HepG2 (cell line): ENCODE data around the gene GMFB. TPM values are rescaled to one million over a fixed set of nuclear protein-coding genes. Genes with fewer than 3 reads are reported as not detected.

Experiments
- ATAC-seq: fragments of 200-7000 bp; cut with Tn5 transposase; 3 replicates; pipeline ENCODE4 v1.9.1; 2020; ENCODE audit warnings: mild to moderate bottlenecking, moderate library complexity
- BruUV-seq: library from RNA; stranded (reverse); fragments of 400-500 nt; replicated peaks from 2 replicates; lab custom pipeline; 2021; lab: Mats Ljungman, UMichigan
- CTCF ChIA-PET: fragments of 300-600 bp; formaldehyde crosslinking; extraction: SDS; loops from one replicate; lab custom pipeline; 2021; ENCODE audit warnings: low total read pairs, inconsistent platforms, low intra/inter-chr PET ratio; lab: Yijun Ruan, JAX
- POLR2A ChIA-PET: fragments of 350-600 bp; sonication (Branson Sonifier 250); formaldehyde crosslinking; loops from one replicate; lab custom pipeline; 2020; ENCODE audit warnings: antibody characterized with exemption, inconsistent platforms; lab: Yijun Ruan, JAX
- DNase-seq: peaks from one replicate; pipeline ENCODE4 v3.0.0-alpha.2; 2015; ENCODE audit warnings: low spot score
- FAIRE-seq: peaks from 3 replicates; lab custom pipeline; 2011; peaks lifted over from hg19 to GRCh38; lab: Jason Lieb, UNC
- H2AFZ ChIP-seq: one replicate; pipeline ENCODE4 v1.6.1; 2011; ENCODE audit warnings: low read length, inconsistent platforms
- H3K27ac ChIP-seq: fragments of 300-600 bp; 3 replicates; pipeline ENCODE4 v1.8.0; 2011; ENCODE audit warnings: mixed run types, mild to moderate bottlenecking, mixed read lengths, low read length, inconsistent platforms; ENCODE audit not compliant: insufficient read depth; ENCODE audit errors: extremely low read length
- H3K27me3 ChIP-seq, 2 experiments: fragments of 200-600 bp in 1 of 2; 2 replicates in 1 of 2; 3 replicates in 1 of 2; pipeline versions ENCODE4 v1.6.0 to v1.8.0; 2011; ENCODE audit warnings: low read length in 2 of 2, mild to moderate bottlenecking in 2 of 2, moderate library complexity in 2 of 2, inconsistent platforms in 1 of 2; ENCODE audit not compliant: insufficient read depth in 2 of 2, control insufficient read depth in 1 of 2
- H3K36me3 ChIP-seq, 2 experiments: fragments of 200-600 bp in 1 of 2; replicated peaks in 1 of 2; 2 replicates in 1 of 2; 3 replicates in 1 of 2; pipeline versions ENCODE4 v1.5.1 to v1.8.0; 2011; ENCODE audit warnings: low read length in 2 of 2, inconsistent platforms in 1 of 2; ENCODE audit not compliant: insufficient read depth in 2 of 2, control insufficient read depth in 1 of 2
- H3K4me1 ChIP-seq: 2 replicates; pipeline ENCODE4 v1.5.1; 2012; ENCODE audit warnings: low read length, inconsistent platforms; ENCODE audit not compliant: insufficient read depth
- H3K4me2 ChIP-seq: 2 replicates; pipeline ENCODE4 v1.6.0; 2011; ENCODE audit warnings: low read depth, low read length, inconsistent platforms
- H3K4me3 ChIP-seq, 3 experiments: fragments of 200-600 bp in 1 of 3; sonication (generic), shearing (Covaris generic) in 1 of 3; replicated peaks in 1 of 3; 2 replicates each; pipeline ENCODE4 v1.5.1; 2011 to 2016; ENCODE audit warnings: low read length in 3 of 3, inconsistent platforms in 2 of 3, low read depth in 2 of 3, mild to moderate bottlenecking in 2 of 3, control low read depth in 1 of 3, mixed read lengths in 1 of 3; ENCODE audit not compliant: insufficient read depth in 1 of 3
- H3K79me2 ChIP-seq: one replicate; pipeline ENCODE4 v1.6.1; 2011; ENCODE audit warnings: low read length, inconsistent platforms; ENCODE audit not compliant: insufficient read depth
- H3K9ac ChIP-seq: 2 replicates; pipeline ENCODE4 v1.6.0; 2011; ENCODE audit warnings: mild to moderate bottlenecking, low read depth, low read length, inconsistent platforms; ENCODE audit not compliant: insufficient read depth
- H3K9me3 ChIP-seq: 2 replicates; pipeline ENCODE4 v1.5.1; 2012; ENCODE audit warnings: mild to moderate bottlenecking, low read length
- H4K20me1 ChIP-seq: 2 replicates; pipeline ENCODE4 v1.6.0; 2011; ENCODE audit warnings: inconsistent platforms, mild to moderate bottlenecking, low read length, moderate library complexity; ENCODE audit not compliant: insufficient read depth
- ATF7-NPFF ChIP-seq: sonication (generic); formaldehyde crosslinking; IDR thresholded peaks from 2 replicates; pipeline ENCODE4 v1.8.1; 2023; ENCODE audit warnings: mild to moderate bottlenecking, low read depth, missing genetic modification reagents, moderate library complexity
- ATRX ChIP-seq: sonication (generic); formaldehyde crosslinking; IDR thresholded peaks from 2 replicates; pipeline ENCODE4 v1.4.0; 2020; ENCODE audit warnings: missing genetic modification reagents, borderline replicate concordance
- HNRNPL ChIP-seq: fragments of 200-400 bp; formaldehyde crosslinking; IDR thresholded peaks from 2 replicates; pipeline ENCODE4 v1.6.1; 2017; ENCODE audit warnings: mild to moderate bottlenecking, low read depth, low read length
- HOXA3 ChIP-seq: sonication (generic); formaldehyde crosslinking; IDR thresholded peaks from 2 replicates; pipeline ENCODE4 v1.5.0; 2020; ENCODE audit warnings: missing genetic modification reagents
- NFIC ChIP-seq: IDR thresholded peaks from 2 replicates; pipeline ENCODE4 v1.6.1; 2012; ENCODE audit warnings: mild to moderate bottlenecking, low read length, inconsistent platforms
- SMARCC2 ChIP-seq: fragments of 450-650 bp; IDR thresholded peaks from 2 replicates; pipeline ENCODE4 v1.6.1; 2017; ENCODE audit warnings: antibody characterized with exemption, mild to moderate bottlenecking
- TGIF2 ChIP-seq: IDR thresholded peaks from 2 replicates; pipeline ENCODE4 v1.6.1; 2016; ENCODE audit warnings: control low read depth, missing compliant biosample characterization
- ZNF230 ChIP-seq: sonication (generic); formaldehyde crosslinking; IDR thresholded peaks from 2 replicates; pipeline ENCODE4 v1.4.0; 2020; ENCODE audit warnings: mild to moderate bottlenecking, missing genetic modification reagents
- ZNF619 ChIP-seq: sonication (generic); formaldehyde crosslinking; IDR thresholded peaks from 2 replicates; pipeline ENCODE4 v1.4.0; 2020; ENCODE audit warnings: mild to moderate bottlenecking, missing genetic modification reagents
- ZNF670 ChIP-seq: sonication (generic); formaldehyde crosslinking; IDR thresholded peaks from 2 replicates; pipeline ENCODE4 v1.8.0; 2022; ENCODE audit warnings: mild to moderate bottlenecking, missing genetic modification reagents, borderline replicate concordance
- ZNF781 ChIP-seq: sonication (generic); formaldehyde crosslinking; IDR thresholded peaks from 2 replicates; pipeline ENCODE4 v1.5.1; 2020; ENCODE audit warnings: borderline replicate concordance, mild to moderate bottlenecking, missing genetic modification reagents; ENCODE audit errors: not compliant biosample characterization
- WGBS: methylation state at CpG from one replicate; pipeline ENCODE4 v1.1.6; 2017; ENCODE audit warnings: low lambda C conversion rate; 5-methylcytosine and 5-hydroxymethylcytosine counted together
- in situ Hi-C: cut with HindIII; loops from 2 replicates; pipeline ENCODE4 v1.10.0; 2017; ENCODE audit warnings: low pct_unique_long_range_greater_than_20kb; ENCODE audit not compliant: extremely low pct_ligation_motif_present
- intact Hi-C: fragments of 100-400 bp; cut with micrococcal nuclease; formaldehyde crosslinking; loops from one replicate; pipeline ENCODE4 v1.10.0; 2022; ENCODE audit not compliant: unreplicated experiment
- polyA plus RNA-seq, 8 experiments: library from polyadenylated mRNA; depleted of rRNA in 3 of 8; stranded (reverse) in 7 of 8; unstranded in 1 of 8; fragments of >200 nt; fragmentation: Illumina TruSeq in 4 of 8; extraction: Trizol in 4 of 8; gene quantifications; 2 replicates each; pipeline versions ENCODE4 v1.2.1 to v1.2.3, GENCODE V29; 2011 to 2016; ENCODE audit warnings: low read depth in 4 of 8, missing spikeins in 1 of 8, mixed read lengths in 1 of 8; ENCODE audit not compliant: insufficient read depth in 1 of 8
- total RNA-seq, 5 experiments: library from RNA; depleted of rRNA; stranded (reverse); fragments of >200 nt; fragmentation: Illumina TruSeq; extraction: Trizol; gene quantifications; 2 replicates each; pipeline ENCODE4 v1.2.3, GENCODE V29; 2016; ENCODE audit warnings: low read depth in 1 of 5
- TF ChIP-seq, protein P1 (sequence below): sonication (generic); formaldehyde crosslinking; IDR thresholded peaks from 2 replicates; pipeline ENCODE4 v1.4.0; 2020; ENCODE audit warnings: low read depth, missing genetic modification reagents
- TF ChIP-seq, protein P2 (sequence below): sonication (generic); formaldehyde crosslinking; IDR thresholded peaks from 2 replicates; pipeline ENCODE4 v1.8.0; 2022; ENCODE audit warnings: mild to moderate bottlenecking, missing genetic modification reagents, moderate library complexity
- TF ChIP-seq, protein P3 (sequence below): sonication (generic); formaldehyde crosslinking; IDR thresholded peaks from 2 replicates; pipeline ENCODE4 v1.4.0; 2020; ENCODE audit warnings: missing genetic modification reagents

The GMFB gene
- total and polyA plus RNA-seq, 2 of the 13 experiments (the other 11 are each of a cell fraction or from before 2014, with no cell fraction given), result 17.3 to 68.2 TPM

DNA sequence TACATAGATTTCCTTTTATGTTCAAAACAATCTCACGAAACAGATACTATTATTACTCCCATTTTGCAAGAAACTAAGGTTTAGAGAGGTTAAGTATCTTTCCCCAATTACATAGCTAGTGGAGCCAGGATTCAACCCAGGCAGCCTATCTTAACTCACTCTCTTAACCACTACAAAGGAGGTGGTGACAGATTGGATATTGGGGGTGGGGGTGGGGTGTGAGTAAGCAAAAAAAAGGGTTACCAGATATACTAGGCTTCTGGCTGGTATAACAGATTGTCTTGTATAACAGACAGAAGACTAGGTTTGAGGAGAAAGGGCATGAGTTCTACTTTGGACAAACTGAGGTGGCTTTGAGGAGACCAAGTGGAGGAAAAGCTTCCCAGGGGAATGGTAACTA lies 2.1 kb downstream of the GMFB start:
- TF ChIP-seq, protein P1, sequence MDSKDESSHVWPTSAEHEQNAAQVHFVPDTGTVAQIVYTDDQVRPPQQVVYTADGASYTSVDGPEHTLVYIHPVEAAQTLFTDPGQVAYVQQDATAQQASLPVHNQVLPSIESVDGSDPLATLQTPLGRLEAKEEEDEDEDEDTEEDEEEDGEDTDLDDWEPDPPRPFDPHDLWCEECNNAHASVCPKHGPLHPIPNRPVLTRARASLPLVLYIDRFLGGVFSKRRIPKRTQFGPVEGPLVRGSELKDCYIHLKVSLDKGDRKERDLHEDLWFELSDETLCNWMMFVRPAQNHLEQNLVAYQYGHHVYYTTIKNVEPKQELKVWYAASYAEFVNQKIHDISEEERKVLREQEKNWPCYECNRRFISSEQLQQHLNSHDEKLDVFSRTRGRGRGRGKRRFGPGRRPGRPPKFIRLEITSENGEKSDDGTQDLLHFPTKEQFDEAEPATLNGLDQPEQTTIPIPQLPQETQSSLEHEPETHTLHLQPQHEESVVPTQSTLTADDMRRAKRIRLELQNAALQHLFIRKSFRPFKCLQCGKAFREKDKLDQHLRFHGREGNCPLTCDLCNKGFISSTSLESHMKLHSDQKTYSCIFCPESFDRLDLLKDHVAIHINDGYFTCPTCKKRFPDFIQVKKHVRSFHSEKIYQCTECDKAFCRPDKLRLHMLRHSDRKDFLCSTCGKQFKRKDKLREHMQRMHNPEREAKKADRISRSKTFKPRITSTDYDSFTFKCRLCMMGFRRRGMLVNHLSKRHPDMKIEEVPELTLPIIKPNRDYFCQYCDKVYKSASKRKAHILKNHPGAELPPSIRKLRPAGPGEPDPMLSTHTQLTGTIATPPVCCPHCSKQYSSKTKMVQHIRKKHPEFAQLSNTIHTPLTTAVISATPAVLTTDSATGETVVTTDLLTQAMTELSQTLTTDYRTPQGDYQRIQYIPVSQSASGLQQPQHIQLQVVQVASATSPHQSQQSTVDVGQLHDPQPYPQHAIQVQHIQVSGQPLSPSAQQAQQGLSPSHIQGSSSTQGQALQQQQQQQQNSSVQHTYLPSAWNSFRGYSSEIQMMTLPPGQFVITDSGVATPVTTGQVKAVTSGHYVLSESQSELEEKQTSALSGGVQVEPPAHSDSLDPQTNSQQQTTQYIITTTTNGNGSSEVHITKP (CRISPR knock-in tag), result no peak
- TF ChIP-seq ZNF670, result no peak
- TF ChIP-seq, protein P2, sequence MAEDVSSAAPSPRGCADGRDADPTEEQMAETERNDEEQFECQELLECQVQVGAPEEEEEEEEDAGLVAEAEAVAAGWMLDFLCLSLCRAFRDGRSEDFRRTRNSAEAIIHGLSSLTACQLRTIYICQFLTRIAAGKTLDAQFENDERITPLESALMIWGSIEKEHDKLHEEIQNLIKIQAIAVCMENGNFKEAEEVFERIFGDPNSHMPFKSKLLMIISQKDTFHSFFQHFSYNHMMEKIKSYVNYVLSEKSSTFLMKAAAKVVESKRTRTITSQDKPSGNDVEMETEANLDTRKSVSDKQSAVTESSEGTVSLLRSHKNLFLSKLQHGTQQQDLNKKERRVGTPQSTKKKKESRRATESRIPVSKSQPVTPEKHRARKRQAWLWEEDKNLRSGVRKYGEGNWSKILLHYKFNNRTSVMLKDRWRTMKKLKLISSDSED (CRISPR knock-in tag), result no peak
- no peak for TF ChIP-seq ZNF619 (CRISPR knock-in tag)
- no peak for TF ChIP-seq ZNF230 (CRISPR knock-in tag)
- no peak for TF ChIP-seq ATF7-NPFF (CRISPR knock-in tag)
- TF ChIP-seq ATRX, result no peak
- no peak for TF ChIP-seq SMARCC2
- no peak for TF ChIP-seq NFIC
- no peak for TF ChIP-seq HOXA3 (CRISPR knock-in tag)
- TF ChIP-seq, protein P3, sequence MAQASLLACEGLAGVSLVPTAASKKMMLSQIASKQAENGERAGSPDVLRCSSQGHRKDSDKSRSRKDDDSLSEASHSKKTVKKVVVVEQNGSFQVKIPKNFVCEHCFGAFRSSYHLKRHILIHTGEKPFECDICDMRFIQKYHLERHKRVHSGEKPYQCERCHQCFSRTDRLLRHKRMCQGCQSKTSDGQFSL (CRISPR knock-in tag), result no peak
- no peak for TF ChIP-seq HNRNPL
- TF ChIP-seq ZNF781, result no peak
- TF ChIP-seq TGIF2 (CRISPR knock-in tag), result no peak
- H3K9me3 ChIP-seq, result no peaks in the 10 kb centered on the region
- in situ Hi-C loops, result loop anchor here (10.0 kb wide), 1 partner anchor 122 kb away; no protein-coding TSS in a partner anchor
- 93% methylated on average over 1 of the region's 1 CpG for WGBS
- H3K79me2 ChIP-seq, result peaks cover 67% of the 10 kb centered on the region
- no peak overlapping the region for H3K9ac ChIP-seq
- DNase-seq (no peak), ATAC-seq (no peak), FAIRE-seq (no peak)
- intact Hi-C loops, result loop anchor here (5.0 kb wide), 2 partner anchors 44 to 119 kb away; partner anchors contain the start of gene CNIH1
- peaks cover 0 to 13% of the 10 kb centered on the region in 2 experiments; a peak in 2 of 5 replicates for H3K36me3 ChIP-seq
- POLR2A ChIA-PET, result interaction anchor here (0.8 kb wide), 1 partner anchor 79 kb away, joined by 3 read pairs; no protein-coding TSS in a partner anchor
- H4K20me1 ChIP-seq, result peaks cover 12% of the 10 kb centered on the region
- H3K4me2 ChIP-seq, result peak overlapping the region; percentile 44
- no peak overlapping the region for H2AFZ ChIP-seq
- no peak overlapping the region for H3K4me3 ChIP-seq
- CTCF ChIA-PET, result no interaction called here
- H3K27ac ChIP-seq, result no peak overlapping the region
- H3K27me3 ChIP-seq, result no peaks in the 10 kb centered on the region; a peak in 1 of 5 replicates
- peaks cover 71% of the 10 kb centered on the region for H3K4me1 ChIP-seq
- no TSS peak for BruUV-seq
